Measurements from ENCODE around the gene AFAP1. TPM values are rescaled to one million over a fixed set of nuclear protein-coding genes. Genes with fewer than 3 reads are reported as not detected.

The AFAP1 gene
- total RNA-seq, 1 experiment from 2014 or later: 22.5 TPM

DNA sequence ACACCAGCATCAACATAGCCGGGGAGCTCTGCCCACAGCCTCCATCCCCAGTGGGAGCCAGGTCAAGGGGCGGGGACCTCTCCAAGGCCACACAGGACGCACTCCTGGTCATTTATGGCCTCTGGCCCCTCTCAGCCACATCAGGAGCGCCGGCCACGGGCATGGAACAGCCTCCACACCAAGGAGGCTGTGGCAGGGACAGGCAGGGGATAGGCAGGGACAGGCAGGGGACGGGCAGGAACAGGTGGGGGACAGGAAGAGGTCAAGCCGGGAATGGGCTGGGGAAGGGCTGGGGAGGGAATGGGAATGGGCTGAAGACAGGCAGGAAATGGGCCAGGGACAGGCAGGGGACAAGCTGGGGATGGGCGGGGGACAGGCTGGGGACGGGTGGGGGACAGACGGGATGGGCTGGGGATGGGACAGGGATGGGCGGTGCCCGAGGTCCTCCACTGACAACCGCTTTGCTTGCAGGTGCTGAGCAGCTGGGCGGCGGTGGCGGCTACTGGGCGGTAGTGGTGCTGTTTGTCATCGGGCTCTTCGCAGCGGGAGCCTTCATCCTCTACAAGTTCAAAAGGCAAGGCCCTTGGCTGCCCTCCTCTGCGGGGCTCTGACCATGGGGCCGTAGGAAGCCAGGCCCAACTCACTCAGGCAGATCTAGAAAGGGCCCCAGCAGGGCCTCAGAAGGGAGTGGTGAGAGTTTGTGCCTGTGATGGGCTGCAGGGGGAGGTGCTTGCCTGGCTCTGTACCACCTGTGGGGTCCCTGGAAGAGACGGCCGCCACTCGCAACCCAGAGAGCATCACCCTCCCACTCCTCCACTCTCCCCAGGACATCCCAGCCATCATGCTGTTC, 205.6 kb downstream of the AFAP1 start:
- Mint-ChIP-seq H3K9me3 (ENCODE audit: unreplicated experiment) (no peaks in the 10 kb centered on the region), H3K36me3 (ENCODE audit: insufficient read depth, unreplicated experiment) (no peaks in the 10 kb centered on the region), H3K27ac (ENCODE audit: low read depth, unreplicated experiment) (no peak overlapping the region), H3K4me1 (ENCODE audit: insufficient read depth, unreplicated experiment) (no peaks in the 10 kb centered on the region), H3K4me3 (ENCODE audit: unreplicated experiment) (no peak overlapping the region), H3K27me3 (ENCODE audit: insufficient read depth, unreplicated experiment) (peaks cover 31% of the 10 kb centered on the region)
- POLR2A ChIA-PET: interaction anchor here (0.5 kb wide), 1 partner anchor 256 kb away, joined by 3 read pairs; no protein-coding TSS in a partner anchor
- TF ChIP-seq CTCF (IDR thresholded peaks at IDR 0.05; ENCODE audit: unreplicated experiment): no peak
- intact Hi-C loops (cut with micrococcal nuclease): no loop called here
- CTCF ChIA-PET: interaction anchor here (0.6 to 1.5 kb wide), 2 partner anchors 14 to 284 kb away, joined by 3 to 4 read pairs; no protein-coding TSS in a partner anchor
- BruUV-seq (replicated peaks): no TSS peak
- DNase-seq (ENCODE audit: unreplicated experiment): no peak

- Mint-ChIP-seq H3K9me3 (ENCODE audit: unreplicated experiment) (no peaks in the 10 kb centered on the region), H3K4me1 (ENCODE audit: insufficient read depth, unreplicated experiment) (no peaks in the 10 kb centered on the region), H3K4me3 (ENCODE audit: unreplicated experiment) (no peak overlapping the region), H3K27ac (ENCODE audit: low read depth, unreplicated experiment) (no peak overlapping the region), H3K27me3 (ENCODE audit: insufficient read depth, unreplicated experiment) (peaks cover 31% of the 10 kb centered on the region), H3K36me3 (ENCODE audit: insufficient read depth, unreplicated experiment) (no peaks in the 10 kb centered on the region)
- ChIA-PET POLR2A (no interaction called here), CTCF (interaction anchor here (1.5 kb wide), 1 partner anchor 13 kb away, joined by 4 read pairs; no protein-coding TSS in a partner anchor)
- no TSS peak for BruUV-seq (replicated peaks)
- no peak for TF ChIP-seq CTCF (IDR thresholded peaks at IDR 0.05; ENCODE audit: unreplicated experiment)
- intact Hi-C loops (cut with micrococcal nuclease): no loop called here
- no peak for DNase-seq (ENCODE audit: unreplicated experiment)
Observed at GRCh38 chr4:7733201-7733600, 206.5 kb downstream of the AFAP1 start.

- Mint-ChIP-seq H3K27me3 (ENCODE audit: insufficient read depth, unreplicated experiment) (peaks cover 31% of the 10 kb centered on the region), H3K36me3 (ENCODE audit: insufficient read depth, unreplicated experiment) (no peaks in the 10 kb centered on the region), H3K4me3 (ENCODE audit: unreplicated experiment) (no peak overlapping the region), H3K27ac (ENCODE audit: low read depth, unreplicated experiment) (no peak overlapping the region), H3K4me1 (ENCODE audit: insufficient read depth, unreplicated experiment) (no peaks in the 10 kb centered on the region), H3K9me3 (ENCODE audit: unreplicated experiment) (no peaks in the 10 kb centered on the region)
- TF ChIP-seq CTCF (IDR thresholded peaks at IDR 0.05; ENCODE audit: unreplicated experiment): no peak
- intact Hi-C loops (cut with micrococcal nuclease): no loop called here
- ChIA-PET POLR2A (no interaction called here), CTCF (interaction anchor here (0.6 to 2.0 kb wide), 3 partner anchors 13 to 533 kb away, joined by 3 to 8 read pairs (median 3); no protein-coding TSS in a partner anchor)
- DNase-seq (ENCODE audit: unreplicated experiment): no peak
- no TSS peak for BruUV-seq (replicated peaks)
Observed at GRCh38 chr4:7732263-7732662, 207.4 kb downstream of the AFAP1 start.

GRCh38 chr4:7731437-7731836, 208.2 kb downstream of the AFAP1 start:
- no peak overlapping the region for H3K4me3 Mint-ChIP-seq (ENCODE audit: unreplicated experiment)
- H3K4me1 Mint-ChIP-seq (ENCODE audit: insufficient read depth, unreplicated experiment): no peaks in the 10 kb centered on the region
- BruUV-seq (replicated peaks): no TSS peak
- no peak for TF ChIP-seq CTCF (IDR thresholded peaks at IDR 0.05; ENCODE audit: unreplicated experiment)
- H3K27ac Mint-ChIP-seq (ENCODE audit: low read depth, unreplicated experiment): no peak overlapping the region
- no peaks in the 10 kb centered on the region for H3K9me3 Mint-ChIP-seq (ENCODE audit: unreplicated experiment)
- DNase-seq (ENCODE audit: unreplicated experiment): no peak
- H3K27me3 Mint-ChIP-seq (ENCODE audit: insufficient read depth, unreplicated experiment): peaks cover 31% of the 10 kb centered on the region
- ChIA-PET CTCF (interaction anchor here (0.7 to 2.0 kb wide), 3 partner anchors 12 to 532 kb away, joined by 3 to 8 read pairs (median 3); no protein-coding TSS in a partner anchor), POLR2A (no interaction called here)
- no peaks in the 10 kb centered on the region for H3K36me3 Mint-ChIP-seq (ENCODE audit: insufficient read depth, unreplicated experiment)
- intact Hi-C loops (cut with micrococcal nuclease): no loop called here

All from MCF 10A (cell line).